GM18519 (cell line): Measurements from ENCODE around the gene CLINT1.

ENCODE experiments used
- ATAC-seq: cut with Tn5 transposase; IDR thresholded peaks from one replicate; pipeline ENCODE4 v1.9.1; 2021; ENCODE audit warnings: mild to moderate bottlenecking, moderate library complexity; ENCODE audit not compliant: unreplicated experiment, low FRiP score

The CLINT1 gene

DNA sequence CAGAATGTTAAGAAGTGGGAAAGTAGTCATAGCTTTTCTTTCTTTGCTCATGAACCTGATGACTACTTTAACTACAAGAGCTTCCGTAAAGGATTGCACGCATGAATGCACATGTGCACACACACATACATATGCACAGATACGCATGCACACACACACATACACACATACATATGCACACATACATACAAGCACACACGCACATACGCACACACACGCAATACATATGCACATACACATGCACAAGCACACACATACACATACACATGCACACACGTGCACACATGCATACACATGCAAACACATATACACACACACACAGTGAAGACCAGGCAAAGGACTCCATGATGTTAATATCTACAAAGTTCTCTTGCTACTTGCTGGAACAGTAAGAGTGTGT is 92.5 kb downstream of the CLINT1 start:
- ATAC-seq, result no peak

DNA sequence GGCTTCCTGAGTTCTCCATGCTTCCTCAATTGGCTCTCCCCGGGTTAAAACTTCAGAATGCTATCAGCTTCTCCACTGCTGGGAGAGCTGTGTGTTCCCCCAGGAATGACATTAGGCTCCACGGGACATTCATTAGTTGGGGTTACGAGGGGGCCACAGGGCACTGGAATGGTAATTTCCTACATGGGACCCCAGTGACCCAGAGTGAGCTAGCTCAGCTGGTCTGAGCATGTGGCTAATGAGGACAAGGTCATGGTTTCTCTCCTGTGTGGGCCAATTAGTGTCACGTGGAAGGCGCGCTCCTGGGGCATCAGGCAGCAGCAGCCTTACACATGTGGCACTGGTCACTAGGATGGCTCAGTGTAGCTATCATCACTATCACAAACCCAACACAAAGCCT is 94.4 kb downstream of the CLINT1 start:
- no peak for ATAC-seq

DNA sequence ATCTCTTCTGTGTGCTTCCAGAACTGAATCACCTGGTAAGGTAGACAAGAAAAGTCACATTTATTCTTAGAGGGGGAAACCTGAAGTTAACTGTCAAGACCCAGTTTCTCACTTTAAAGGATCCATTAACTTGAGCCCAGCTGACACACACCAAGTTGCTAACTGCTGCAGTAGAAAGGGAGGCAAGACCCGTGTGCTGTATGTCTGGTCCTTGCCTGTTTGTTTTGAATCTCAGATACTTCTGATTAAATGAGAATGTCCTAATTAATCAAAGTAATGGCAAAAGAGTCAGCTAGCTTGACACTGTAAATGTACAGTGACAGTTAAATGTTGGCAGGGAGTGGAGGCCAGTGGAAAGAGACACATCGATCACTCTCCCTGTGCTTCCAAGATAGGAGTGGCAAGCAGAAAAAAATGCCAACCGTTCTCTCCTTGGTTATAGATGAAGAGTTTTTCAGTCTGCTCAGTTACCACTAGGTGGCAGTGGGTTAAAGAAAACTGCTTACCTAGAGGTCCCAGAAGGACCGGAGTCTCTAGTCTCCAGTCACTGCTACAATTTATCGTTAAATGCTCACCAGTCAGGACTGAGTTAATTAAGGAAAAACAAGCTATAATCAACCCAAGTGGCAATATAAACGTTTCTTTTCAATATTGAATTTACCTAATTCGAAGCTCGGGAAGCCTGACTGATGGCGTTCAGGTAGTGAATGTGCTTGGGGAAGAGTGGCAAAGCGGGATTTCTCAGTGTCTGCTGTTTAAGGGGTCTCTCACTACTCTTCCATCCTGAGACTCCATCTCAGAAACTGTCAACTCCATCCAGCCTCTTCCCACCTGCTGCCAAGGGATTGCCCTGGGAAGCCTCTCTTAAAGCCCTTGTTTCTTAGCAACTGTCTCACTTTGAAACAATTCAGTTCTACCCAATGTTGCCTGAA is 97.0 kb downstream of the CLINT1 start:
- ATAC-seq, result peak; percentile 78

DNA sequence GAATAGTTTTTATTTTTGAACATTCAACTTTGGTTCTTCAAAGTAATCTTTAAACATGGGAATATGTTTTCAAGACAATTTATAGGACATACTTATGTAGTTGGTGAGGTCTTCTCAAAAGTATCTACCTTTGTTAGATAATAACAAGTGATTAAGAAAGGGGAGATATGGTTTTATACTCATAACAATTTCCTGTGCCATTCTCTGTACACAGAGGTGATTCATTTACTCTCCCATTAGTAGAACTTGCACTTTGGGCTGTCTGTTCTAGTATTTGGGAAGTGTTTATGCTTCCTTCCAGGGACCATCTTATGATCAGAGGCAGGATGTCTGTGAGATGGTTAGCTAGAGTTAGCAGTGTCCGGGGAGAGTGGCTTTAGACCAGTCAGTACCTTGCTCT is 100.2 kb downstream of the CLINT1 start:
- no peak for ATAC-seq

DNA sequence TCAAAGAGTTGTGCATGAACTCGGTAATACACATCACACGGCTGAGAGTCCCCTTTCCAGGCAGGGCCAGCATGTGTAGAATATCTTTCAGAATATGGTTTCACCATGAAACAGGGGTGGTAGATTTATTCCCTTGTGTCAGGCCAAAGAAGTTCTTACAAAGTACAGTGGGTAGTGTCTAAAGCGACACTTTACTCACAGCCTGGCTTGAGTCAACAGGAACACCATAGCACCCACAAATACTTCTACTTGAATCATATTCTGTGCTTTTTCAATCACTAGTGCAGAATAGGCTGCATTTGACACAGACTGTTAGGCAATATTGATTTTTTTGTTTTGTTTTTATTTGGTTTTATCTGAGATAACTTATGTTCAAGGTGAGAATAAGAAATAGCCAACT is 102.8 kb downstream of the CLINT1 start:
- no peak for ATAC-seq

DNA sequence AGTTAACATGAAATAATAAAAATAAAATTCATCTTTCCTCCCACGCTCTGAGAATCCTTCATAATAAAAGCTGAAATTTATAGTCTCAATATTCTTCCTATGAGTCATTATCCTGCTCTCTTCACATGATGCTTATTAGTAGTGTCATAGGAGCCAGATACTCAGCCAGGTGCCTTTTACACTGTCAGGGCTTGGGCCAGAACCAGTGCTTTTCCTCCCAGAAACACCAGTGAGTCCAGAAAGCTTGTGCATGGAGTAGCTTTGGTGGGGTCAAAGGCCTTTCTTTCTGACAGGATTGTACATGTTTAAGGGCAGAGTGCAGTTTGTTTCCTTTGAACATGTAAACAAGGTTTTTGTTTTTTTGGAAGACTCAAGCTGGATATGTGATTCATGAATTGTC is 108.6 kb downstream of the CLINT1 start:
- no peak for ATAC-seq

DNA sequence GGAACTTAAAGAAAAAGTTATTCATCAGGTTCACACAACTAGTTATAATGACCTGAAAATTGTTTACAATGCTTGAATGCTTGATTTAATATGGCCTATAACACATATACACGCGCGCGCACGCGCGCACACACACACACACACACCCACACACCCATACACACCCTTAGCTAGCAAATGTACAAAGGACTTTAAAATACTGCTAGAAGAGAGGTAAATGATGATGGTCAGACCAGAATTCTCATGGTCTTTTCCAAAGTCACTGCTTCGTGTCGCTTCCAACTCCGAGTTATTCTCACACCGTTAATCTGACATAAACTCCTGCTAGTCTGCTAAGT is 109.5 kb downstream of the CLINT1 start:
- no peak for ATAC-seq

DNA sequence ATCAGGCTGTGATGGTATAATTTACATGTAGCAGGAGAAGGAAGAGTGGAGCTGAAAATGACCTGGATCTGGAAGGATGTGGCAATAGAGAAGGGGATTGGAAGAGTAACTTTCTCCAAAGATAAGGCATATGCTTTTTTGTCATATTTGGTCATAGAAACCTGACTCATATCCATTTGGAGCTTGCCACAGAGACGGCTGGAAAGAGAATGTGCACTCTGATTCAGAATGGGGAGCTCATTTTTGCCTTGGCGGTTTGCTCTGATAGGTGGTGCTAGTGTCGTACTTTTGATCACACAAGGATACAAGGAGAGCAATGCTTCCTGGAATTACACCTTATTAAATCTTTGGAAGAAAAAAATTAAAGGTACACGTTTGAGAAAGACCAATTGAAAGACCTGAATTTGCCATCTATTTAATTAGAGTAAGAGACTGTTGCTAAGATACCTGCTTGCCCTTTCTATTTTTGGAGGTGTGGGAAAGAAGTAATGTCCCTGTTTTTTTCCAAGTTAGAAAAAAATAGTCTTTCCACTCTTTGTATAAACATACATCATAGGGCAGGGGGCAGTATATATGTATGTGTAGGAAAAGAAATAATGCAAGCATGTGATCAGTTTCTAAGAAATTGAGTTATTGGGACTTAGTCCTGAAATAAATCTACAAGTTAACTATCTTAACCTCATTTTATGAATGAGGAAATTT is 110.0 kb downstream of the CLINT1 start:
- ATAC-seq, result no peak

DNA sequence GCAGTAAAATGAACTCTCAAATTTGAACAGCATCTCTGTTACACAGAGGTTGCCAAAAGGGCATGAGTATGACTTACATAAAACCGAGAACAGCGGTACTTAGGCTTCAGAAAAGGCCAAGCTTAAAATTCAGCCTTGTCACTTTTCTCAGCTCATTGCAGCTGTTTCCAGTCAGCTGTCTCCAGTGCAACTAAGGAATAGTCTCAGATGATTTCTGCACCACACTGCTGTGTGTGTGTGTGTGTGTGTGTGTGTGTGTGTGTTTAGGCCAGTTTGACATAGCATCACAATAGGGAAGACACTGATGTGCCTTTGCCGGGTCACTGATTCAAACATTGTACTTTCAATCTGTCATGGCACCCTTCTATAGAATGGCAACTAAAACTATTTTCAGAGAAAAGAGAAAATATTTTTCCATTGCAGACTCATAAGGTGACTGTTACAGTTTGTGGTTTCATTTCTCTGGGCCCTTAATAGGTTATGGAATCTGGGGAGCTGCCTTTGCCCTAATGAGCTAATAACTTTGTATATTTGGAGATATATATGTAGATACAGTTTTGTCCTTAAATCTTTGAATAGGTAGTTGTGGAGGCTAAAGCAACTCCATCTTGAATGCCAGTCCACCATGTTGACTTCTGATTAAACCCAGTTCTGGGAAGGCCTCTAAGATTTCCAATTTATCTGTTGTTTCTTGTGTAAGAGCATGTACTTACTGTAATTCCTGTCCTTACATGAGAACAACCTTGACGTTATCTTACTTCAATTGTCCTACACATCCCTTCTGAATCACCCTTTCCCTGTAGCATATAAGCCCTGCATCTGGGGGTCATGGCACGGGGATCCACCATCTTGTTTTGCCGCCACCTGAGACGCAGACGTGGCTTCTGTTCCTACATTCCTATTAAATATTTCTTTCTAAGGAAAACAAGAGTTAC is 110.9 kb downstream of the CLINT1 start:
- ATAC-seq, result no peak

DNA sequence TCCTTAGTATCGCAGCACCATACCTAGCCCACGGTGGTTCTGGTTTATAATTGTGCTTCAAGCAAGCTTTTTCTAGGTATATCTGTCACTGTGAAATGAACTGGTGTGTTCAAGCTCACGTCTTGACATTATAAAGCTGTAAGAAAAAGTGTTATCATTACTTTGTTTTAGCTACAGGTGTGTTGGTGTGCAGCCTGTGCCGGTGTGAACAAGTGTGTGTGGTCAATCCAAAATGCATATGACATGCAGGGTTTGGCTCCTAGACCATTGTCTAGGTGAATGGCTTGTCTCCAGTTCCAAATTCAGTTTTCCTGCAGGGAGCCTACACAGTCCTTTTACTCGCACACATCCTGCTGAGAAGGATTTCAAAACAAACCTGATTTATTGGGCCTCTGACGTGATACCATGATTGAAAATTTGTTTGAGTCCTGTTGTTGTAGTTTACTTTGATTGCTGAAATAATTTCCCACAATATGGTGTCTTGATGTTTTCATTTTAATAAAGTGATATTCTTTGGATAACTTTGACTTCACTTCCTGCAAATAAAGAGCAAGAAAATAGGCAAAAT is 111.7 kb downstream of the CLINT1 start:
- no peak for ATAC-seq

DNA sequence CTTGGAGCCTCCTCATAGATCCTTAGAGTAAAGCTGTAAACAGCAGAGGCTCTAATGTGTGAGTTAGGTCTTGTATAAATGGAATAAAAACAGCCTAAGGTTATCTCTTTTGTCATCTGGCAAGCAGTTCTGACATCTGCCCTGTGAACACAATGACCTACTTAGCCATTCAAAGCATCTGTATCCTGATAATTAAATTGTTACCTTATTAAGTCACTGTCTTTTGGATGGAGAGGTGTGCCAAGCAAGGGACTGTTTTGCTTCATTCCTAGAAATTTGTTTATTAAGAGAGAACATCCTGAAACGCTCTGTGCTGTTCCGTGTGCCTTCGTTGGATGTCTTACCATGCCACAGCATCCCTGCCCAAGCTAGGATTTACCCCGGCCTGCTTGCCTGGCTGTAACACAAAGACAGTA is 113.9 kb downstream of the CLINT1 start:
- no peak for ATAC-seq

DNA sequence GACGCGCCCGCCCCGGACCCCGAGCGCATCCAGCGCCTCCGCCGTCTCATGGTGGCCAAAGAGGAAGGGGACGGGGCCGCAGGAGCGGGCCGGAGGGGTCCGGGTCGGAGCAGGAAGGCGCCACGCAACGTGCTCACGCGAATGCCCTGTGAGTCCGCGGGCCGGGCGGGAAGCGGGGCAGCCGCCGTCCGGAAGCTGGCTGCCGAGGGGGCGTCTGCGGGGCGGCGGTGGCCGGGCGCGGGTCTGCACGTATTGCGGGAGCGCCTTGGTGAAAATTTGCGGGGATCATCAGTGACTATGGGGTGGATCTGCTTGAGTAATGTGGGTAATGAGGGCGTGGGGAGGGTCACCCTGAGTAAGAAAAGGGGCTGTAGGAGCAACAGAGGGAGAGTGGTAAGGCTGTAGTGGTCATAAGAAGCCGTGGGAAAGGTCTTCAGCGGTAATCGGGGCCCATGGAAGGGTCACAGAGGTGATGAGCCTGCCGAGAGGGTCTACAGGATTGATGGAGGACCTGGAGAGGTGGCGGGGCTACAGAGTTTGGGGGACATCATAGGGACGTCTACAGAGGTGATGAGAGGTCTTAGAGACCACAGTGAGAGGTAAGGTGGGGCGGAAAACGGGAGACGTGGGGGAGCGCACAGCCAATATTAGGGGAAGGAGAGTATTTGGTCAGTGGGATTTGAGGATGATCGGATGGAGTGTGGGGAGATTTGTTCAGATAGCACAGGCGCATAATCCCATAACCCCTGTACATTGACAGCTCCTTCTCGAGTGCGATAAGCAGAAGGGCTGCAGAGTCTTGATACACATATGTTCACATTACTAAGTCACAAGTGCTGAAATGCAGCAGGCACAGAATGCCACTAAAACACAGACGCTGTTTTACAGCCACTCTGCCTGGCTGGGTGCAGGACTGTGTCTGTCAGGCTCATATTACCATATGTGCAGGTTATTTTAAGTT is 114.6 kb downstream of the CLINT1 start:
- no peak for ATAC-seq

DNA sequence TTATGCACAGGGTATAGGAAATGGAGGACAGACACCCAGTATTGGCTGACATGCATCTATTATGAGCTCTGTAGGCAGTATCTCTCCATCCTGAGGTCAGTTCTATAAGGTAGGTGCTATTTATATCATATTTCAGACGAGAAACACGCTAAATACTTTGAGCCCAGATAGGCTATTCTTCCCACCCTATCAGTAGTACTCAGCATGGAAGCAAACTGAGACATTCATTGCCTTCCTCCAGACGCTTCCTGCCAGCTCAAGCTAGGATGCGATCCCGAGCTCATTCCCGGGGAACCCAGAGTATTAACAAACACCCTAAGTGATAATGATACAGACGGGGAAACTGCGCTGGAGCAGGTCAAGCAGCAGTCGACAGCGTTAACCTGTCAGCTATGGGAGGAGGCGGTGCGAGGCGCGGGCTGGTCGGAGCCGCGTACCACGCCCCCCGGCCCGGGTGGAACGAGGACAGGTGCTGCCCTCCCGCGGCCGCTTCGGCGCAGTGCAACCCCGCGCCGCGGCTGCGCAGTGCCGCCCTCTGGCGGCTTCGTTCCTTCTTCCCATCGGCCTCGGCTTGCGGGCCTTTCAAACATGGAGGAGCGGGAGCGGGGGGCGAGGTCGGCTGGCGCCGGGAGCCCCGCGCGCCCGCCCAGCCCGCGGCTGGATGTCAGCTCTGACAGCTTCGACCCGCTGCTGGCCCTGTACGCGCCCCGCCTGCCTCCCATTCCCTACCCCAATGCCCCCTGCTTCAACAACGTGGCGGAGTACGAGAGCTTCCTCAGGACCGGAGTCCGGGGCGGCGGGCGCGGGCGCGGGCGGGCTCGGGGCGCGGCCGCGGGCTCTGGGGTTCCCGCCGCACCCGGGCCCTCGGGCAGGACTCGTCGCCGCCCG is 115.5 kb downstream of the CLINT1 start, which contains the start of gene LSM11:
Gene LSM11, plus strand, starts transcription at position 550 of the 888 bp plus-strand sequence. Its CDS starts 39 bp downstream, at position 589.
- ATAC-seq, result peak; percentile 73

DNA sequence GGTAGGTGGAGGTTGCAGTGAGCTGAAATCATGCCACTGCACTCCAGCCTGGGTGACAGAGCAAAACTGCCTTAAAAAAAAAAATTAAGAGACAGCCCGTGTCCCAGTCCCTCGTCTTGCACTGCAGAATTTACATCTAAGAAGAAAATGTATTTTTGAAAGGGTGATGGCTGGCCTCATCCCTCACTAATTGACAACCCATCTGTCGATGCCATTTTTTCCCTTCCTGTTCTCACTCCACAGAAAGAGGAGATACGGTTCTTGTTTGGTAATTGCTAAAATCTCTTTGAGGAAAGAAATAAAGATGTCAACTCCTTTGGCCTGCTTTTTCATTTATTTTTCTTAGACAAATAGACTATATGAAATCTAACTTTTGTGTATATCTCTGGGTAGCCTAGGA is 117.8 kb downstream of the CLINT1 start:
- ATAC-seq, result no peak

DNA sequence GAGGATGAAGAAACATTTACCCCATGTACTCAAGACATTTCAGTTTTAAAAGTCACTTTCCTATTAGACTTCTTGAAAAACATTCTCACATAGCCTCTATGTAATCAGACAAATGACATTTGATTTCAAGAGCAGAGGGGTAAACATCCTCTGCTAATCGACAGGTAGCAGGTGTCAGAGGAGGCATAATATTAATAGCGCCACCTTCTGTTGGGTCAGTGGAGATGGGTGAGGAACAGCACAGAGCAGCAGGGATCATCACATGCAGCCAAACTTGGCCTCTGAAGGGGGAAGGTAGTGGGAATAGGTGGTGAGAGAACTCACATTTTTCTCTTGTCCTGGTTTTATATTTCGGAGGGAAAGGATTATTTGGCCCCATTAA is 118.7 kb downstream of the CLINT1 start:
- ATAC-seq, result no peak

DNA sequence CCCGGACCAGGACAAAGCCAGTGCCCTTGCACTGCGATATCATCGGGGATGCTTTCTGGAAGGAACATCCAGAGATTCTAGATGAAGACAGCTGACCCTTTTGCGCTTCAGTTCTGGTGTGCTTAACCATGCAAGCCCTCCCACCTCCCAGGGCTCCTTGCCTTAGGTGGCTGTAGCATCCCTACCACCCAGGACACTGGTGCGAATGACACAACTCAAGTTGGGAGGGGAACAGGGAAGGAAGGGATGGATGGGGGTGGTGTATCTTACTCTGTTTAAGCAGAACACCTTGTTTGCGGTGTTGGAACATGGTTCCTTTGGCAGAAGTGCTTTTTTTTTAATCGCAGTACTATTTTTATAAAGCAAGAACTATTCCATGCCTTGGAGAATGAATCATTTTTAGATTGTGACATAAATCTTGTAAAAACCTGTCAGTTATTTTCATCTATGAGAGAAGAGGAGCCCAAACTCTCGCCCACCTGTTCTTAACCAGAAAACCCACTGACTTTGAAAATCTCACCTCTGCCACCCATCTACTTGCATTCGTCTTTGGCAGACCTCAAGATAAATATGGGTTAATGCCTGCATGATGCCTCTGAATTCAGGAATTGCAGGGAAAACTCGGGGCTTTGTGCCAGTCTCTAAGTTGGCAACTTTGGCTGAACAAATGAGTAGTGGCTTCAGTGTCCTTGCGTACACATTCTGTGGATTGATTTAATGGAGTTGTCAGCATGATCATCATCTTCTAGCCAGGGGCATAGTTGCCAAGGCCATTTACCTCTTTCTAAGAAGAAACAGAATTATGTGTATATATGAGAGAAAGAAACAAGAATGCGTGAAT is 119.3 kb downstream of the CLINT1 start:
- no peak for ATAC-seq

DNA sequence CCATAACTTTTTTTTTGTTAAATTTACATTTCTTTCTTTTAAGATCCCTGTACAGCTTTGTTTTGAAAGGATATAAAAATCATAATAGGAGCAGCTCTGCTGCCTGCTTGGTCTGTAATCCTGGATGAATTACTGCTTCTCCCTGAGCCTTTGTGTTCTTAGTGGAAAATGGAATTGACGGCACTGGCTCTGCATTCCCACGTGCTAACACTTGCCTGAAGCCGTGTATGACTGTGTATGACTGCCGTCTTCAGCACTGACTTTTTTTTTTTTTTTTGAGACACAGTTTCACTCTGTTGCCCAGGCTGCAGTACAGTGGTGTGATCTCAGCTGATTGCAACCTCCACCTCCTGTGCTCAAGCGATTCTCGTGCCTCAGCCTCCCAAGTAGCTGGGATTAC is 123.0 kb downstream of the CLINT1 start:
- no peak for ATAC-seq
